ENCODE measurements around the gene PLEKHN1.

Gene PLEKHN1

GRCh38 chr1:929712-930632 is 36.3 kb upstream of the PLEKHN1 start:
- no peak for FAIRE-seq

- FAIRE-seq = no peak
Observed at GRCh38 chr1:930633-931138, 35.6 kb upstream of the PLEKHN1 start.

GRCh38 chr1:931380-932172 is 34.7 kb upstream of the PLEKHN1 start:
- FAIRE-seq = no peak

GRCh38 chr1:932173-932510 is 34.1 kb upstream of the PLEKHN1 start:
- no peak for FAIRE-seq

- FAIRE-seq = no peak
Observed at GRCh38 chr1:932776-933602, 33.3 kb upstream of the PLEKHN1 start.

- no peak for FAIRE-seq
Observed at GRCh38 chr1:933603-933940, 32.7 kb upstream of the PLEKHN1 start.

- no peak for FAIRE-seq
Observed at GRCh38 chr1:934991-935750, 31.1 kb upstream of the PLEKHN1 start.

- FAIRE-seq = no peak
Observed at GRCh38 chr1:935751-936231, 30.5 kb upstream of the PLEKHN1 start.

GRCh38 chr1:936348-937264 is 29.7 kb upstream of the PLEKHN1 start:
- no peak for FAIRE-seq

- FAIRE-seq = no peak
Observed at GRCh38 chr1:937521-937920, 28.8 kb upstream of the PLEKHN1 start.

- FAIRE-seq = no peak
Observed at GRCh38 chr1:938088-938683, 28.1 kb upstream of the PLEKHN1 start.

- no peak for FAIRE-seq
Observed at GRCh38 chr1:938711-939489, 27.4 kb upstream of the PLEKHN1 start.

- no peak for FAIRE-seq
Observed at GRCh38 chr1:939511-940106, 26.7 kb upstream of the PLEKHN1 start.

GRCh38 chr1:940107-941014 is 25.9 kb upstream of the PLEKHN1 start:
- no peak for FAIRE-seq

GRCh38 chr1:941015-941587 is 25.2 kb upstream of the PLEKHN1 start:
- FAIRE-seq = no peak

GRCh38 chr1:941588-942383 is 24.5 kb upstream of the PLEKHN1 start:
- FAIRE-seq = no peak

GRCh38 chr1:942411-942821 is 23.9 kb upstream of the PLEKHN1 start:
- FAIRE-seq = no peak
